GM19372 (cell line): ENCODE results near the gene CXCR4.

Source experiments
- ATAC-seq: cut with Tn5 transposase; IDR thresholded peaks from one replicate; pipeline ENCODE4 v1.9.1; 2021; ENCODE audit warnings: mild to moderate bottlenecking, low read depth, moderate library complexity; ENCODE audit not compliant: unreplicated experiment

The CXCR4 gene

DNA sequence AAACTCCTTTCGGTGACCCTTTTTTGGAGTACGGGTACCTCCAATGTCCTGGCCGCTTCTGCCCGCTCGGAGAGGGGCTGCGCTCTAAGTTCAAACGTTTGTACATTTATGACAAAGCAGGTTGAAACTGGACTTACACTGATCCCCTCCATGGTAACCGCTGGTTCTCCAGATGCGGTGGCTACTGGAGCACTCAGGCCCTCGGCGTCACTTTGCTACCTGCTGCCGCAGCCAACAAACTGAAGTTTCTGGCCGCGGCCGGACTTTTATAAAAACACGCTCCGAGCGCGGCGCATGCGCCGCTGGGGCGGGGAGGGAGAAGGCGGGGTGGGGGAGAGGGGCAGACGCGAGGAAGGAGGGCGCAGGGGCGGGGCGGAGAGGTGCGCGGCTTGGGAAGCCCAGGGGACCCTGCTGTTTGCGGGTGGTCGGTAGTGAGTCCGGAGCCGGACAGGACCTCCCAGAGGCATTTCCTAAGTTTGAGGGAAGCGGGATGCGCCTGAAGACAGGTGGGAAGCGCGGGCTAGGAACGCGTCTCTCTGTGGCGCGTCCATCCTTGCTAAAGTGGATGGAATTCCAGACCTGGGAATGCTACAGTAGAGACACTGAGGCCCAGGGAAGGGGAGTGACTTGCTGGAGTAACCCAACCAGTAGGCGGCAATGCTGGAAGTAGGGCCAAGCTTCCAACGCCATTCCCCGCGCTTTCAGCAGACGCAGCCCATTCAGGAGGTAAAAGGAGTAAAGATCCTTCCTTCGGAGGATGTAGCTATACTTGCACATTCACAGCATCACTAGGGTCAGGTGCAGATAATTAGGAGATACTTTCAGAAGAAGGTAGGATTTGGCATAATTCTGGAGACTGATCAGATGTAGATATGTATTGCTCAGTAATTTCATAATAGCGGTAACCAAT lies at the start of gene CXCR4:
TSS of gene CXCR4 (minus strand) at position 241 of the 910 bp plus-strand sequence. CDS start at position 152, 89 bp downstream.
- ATAC-seq: peak; percentile 27

DNA sequence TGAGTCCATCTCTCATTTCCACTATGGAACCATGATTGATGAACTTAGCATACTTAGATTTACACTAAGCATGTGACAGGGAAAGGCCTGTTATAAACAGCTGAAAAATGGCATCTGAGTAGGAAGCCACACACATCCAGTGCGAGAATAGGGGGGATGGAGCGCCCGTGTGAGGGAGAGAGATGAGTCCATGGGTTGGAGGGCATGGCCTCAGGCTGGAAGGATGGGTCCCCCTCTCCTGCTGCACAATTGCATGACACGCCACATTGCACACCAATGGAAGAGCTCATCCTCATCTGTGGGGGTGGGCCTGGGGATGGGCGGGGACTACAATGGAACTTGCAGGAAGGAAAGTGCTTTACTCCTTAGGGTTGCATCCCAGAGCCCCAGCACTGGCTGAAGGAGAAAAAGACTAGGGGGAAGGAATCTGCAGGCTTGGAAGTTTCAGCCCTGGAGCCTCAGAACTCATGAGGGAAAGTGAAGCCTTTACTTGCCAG lies 46.4 kb upstream of the CXCR4 start:
- no peak for ATAC-seq

DNA sequence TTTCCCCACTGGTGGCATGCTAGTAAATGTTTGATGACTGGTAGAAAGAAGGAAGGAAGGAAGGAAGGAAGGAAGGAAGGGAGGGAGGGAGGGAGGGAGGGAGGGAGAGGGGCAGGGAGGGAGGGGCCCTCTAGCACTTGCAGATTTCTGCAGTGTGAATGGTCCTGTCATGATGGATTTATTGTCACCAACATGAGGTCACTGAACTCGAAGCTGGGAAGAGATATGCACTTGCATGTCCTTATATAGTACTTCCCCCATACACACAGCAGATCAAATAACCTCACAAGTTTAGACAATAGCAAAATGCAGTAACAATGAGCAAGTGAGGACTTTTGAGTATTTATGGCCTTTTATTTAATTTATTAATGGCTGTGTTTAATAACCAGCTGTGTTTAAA lies 44.5 kb upstream of the CXCR4 start:
- ATAC-seq: no peak

DNA sequence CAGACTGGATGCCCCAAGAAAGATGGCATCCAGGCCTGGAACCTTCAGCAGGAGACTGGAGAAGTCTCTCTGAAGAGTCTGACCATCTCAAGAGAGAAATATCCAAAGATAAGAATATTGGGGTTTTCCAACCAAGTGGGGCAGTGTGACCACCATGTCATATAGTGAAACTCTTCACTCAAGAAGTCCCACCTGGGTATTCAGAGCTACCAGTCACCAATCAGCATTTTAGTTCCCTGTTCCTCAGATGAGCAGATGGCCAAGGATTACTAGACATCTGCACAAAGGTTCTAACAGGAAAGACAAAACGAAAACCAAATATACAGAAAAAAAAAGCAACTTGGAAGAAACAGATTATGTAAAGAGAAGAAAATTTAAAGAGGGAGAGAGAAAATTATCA lies 38.5 kb upstream of the CXCR4 start:
- ATAC-seq: no peak

DNA sequence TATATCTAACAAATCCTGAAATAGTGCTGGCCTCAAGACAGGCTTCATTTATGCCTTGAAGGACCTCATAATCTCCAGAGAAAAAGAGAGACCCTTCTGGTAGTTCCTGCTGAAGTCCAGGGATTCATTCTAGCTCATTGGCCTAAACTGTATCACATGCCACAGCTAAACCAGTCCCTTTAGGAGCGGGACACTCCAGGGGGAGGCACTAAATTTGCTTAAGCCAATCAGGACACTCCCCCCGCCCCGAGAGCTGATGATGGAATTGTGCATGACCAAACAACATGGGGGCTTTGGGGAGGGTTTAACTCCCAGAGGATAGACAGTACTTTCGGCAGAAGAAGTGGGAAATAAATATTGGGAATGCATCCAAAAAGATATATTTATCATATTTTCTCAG lies 36.4 kb upstream of the CXCR4 start:
- ATAC-seq: no peak

DNA sequence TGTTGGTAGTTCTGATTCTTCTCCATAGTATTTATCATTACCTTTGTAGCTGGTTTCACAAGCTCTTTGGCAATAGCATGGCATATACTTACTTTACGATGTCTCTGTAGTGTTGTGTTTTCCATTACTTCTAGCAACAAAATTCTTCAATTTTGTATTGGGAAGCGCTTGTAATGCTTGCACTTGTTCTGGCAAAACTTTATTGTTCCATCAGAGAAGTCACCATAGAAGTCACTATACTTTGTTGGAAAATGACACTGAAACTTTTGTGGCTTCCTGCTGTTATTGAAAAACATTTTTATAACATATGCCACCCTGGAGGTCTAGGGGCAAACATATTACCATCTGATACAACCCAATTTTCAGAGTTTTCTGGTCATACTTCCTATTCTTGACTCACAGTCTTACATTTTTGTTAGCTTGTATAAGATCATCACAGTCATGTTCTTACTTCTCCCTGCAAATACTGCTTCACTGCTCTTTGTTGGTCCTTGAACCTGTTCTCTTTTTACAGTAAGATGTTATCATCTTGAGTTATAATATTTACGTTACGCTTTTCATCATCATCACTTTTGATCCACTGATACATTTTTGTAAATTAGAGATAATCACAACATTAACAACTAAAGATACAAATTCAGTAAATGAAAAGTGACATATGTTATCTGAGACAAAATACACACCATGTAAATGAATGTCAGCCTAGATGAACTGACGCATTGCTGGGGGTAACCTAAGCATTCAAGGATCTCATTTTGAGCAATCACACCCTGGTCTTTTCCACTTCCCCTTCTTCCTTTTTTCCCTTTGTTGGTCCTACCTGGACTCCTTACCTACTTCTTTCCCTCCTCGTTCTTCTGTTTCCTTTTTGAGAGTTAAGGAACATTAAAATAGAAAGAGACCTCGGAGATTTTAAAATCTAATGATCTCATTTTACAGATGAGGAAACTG lies 33.3 kb upstream of the CXCR4 start:
- ATAC-seq: no peak

DNA sequence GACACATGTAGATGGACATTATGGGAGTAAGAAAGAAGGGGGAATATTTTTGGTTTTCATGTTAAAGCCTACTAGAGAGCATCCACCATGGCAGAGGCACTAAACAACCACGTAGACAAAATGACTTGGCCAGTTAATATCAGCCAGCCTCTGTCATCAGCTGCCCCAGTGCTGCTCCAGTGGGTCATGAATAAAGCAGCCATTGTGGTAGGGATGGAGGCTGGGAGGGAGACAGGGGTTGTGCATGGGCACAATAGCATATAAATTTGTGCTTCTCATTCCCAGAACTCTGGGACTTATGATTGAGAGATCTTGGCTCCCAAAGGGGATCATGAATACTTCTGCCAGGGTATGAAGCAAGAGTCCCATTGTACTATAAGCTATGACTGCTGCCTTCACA lies 31.1 kb upstream of the CXCR4 start:
- ATAC-seq: no peak

DNA sequence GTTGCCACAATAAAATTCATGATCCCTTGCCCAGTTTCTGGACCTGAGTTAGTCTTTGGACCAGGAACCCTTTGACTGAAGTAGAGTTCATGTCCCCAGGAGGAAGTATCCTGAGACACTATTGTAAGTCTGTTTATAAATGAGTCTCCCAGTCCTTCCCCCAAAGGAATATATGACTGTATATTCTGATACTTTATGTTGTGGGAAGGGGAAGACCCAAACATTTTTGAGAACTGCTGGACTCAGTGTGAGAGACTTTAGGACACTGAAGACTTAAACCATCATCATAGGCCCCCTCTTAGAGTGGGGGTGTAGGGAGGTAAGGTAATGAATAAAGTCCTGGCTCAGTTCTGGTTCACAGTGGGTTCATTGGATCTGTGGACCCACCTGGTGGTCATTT lies 28.6 kb upstream of the CXCR4 start:
- no peak for ATAC-seq

DNA sequence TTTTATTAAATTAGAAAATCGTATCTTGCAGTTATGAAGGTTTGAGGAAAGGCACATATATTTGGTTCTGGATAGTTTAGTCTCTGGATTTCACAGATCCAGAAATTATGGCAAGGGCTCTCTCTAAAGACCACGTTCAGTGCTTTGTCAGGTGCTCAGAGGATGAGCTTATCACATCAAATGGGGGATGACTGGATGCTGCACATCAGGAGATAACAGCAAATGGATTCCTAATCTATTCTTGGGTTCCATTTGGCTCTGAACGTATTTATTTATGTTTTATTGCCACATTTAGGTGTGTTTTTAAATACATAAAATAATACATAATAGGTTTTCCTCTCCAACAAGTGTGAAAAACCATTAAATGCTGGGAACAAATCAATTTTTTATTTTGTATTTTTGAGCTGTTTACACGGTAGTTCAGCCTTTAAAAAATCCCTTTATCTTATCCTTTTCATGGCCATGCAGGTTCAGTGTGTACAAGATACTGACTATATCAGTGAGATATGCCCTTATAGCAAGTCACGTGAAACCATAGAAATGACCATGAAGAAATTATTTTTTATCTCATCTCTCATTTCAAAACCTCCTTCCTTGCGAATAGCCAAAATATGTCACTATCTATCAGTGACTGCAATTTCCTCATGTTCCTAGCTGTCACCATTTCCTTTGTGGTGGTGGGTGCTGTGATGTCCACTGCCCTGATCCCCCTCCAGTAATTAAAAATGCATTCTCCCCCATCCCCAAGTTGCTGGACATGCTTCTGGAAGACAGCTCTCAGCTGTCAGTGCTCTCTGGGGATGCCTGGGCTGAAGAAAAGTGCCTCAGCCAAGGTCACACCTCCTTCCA lies 25.9 kb upstream of the CXCR4 start:
- ATAC-seq: no peak

DNA sequence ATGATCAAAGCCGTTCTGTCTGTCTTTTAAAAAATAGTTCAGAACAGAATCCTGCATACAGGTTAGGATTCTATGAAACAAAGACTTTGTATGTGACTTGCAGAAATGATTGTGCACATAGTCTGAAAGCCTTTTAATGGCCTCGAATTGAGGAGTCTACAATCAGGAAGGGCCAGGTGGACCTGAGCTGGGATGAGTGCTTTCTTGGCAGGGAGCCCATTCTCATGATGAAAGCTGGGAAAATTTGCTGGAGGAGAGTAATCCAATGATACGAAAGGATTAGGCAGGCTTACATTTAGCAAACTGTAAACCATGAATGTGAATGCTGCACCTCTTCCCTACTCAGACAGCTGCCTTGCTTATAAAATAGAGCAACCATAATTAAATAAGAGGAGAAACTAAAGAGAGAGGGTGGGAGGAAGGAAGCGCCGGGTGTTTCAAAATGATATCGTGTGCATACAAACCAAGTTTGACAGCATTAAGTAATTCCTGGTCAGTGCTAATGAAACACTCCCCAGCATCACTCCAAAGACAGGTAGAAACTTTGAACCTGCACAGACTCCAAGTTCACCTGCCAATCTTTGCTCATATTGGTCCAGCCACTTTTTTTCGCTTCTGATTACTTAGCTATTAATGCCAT lies 23.7 kb upstream of the CXCR4 start:
- no peak for ATAC-seq

DNA sequence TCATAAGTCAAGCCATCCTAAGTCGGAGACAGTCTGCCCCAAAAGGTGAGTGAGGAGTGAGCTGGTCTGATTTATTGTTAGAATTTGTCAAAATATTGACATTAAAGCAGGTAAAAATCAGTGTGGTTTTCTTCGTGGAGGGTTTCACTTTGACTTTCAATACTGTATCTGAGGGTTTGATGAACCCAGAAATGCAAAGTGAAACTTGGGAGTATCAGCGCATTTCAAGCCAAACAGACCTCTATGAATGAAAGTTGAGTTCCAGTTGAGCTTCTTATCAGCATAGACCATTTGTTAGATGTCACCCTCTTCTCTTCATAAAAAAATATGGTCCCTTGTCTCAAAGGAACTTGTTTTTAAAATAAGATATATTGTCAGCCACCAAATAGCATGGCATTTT lies 21.7 kb upstream of the CXCR4 start:
- no peak for ATAC-seq

DNA sequence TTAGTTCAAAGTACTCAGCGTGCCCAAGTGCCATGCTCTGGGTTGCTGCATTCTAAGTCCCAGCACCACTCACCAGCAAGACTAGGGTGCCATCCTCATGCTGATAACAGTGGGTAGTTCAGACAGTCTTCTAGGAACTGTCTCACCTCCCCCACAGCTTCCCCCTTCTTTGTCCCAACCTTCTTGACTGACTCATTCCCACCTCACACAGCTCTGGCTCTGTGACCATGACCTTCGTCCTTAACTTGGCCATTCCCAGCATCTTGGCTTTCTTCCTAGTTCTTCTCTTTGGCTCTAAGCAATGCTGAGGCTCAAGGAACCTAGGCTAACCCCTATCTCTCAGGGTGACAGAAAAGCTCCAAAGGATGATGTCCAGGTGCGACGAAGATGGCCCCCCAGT lies 20.0 kb upstream of the CXCR4 start:
- ATAC-seq: no peak

DNA sequence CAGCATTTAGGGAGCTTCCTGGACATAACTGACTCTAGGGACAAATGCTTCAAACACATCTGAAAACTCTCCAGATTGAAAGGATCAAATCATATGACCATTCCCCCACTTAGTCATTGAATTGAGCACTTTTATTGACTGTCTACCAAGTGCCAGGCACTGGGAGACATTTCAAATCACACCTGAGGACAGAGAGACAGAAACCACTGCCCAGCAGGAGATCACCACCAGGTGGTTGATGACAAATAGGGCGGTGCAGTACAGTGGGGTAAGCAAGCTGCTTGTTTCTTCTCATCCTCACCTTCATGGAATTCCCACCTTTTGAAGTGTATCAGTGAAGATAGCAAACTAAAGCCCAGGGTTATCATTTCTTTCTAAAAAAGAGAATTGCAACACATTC lies 19.0 kb upstream of the CXCR4 start:
- ATAC-seq: no peak

DNA sequence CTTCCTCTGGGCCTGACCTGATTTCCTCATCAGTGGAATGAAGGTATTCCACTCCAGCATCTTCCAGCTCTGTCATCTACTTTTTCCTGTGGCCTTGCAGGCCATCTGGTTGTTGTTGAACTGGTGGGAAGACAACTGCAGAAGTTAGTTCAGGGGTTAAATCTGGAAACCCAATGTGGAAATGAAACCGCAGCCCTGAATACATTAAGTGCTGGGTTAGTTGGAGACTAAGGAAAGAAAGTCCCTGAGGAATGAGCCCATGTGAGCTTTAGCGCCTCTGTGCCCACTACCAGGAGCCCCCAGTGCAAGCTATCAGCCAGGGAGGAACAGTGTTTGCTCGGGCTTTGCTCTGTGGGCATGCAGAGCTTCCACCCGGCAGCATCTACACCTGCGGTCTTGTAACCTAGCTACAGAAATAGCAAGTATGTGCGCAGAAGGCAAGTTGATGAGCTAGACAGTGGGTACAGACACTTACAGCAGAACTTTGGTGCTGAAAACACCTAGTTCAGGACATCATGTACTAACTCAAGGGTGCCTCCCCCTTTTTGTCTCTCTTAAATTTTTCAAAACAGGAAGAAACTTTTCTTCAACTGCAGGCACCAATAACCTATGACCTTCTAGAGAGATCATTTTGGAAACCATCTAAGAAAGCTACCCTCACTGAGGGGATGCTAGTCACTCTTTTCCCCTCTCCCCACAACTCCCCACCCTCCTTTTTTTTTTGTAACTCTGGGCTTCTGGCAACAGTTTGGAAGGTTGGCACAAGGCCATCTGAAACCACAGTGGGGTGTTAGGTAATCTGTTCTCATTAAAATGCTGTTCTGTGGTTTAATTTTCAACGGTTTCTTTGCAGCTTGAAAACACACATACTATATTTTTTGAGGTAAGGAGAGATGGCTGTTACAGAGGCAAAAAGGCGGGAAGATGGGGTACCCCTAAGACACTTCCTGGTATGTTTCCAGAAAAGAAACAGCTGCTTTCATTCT lies 18.3 kb upstream of the CXCR4 start:
- ATAC-seq: peak; percentile 40

DNA sequence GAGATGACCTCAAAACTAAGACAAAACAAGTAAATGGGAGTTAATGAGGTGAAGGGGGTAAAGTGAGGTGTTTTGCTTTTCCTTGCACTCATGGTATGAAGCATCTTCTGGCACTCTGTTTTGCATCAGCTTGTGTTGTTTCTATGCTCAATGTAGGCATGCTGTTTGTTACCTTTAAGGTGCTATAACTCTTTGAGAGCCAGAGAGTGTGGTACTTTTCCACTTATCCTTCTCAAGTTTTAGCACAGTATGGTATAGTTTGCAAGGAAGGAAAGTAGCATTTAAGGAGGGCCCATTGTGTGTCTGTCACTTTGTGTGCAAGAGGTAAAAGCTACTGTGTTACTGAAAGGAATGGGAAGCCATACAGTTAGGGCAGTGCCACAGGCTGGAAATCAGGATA lies 17.5 kb upstream of the CXCR4 start:
- no peak for ATAC-seq

DNA sequence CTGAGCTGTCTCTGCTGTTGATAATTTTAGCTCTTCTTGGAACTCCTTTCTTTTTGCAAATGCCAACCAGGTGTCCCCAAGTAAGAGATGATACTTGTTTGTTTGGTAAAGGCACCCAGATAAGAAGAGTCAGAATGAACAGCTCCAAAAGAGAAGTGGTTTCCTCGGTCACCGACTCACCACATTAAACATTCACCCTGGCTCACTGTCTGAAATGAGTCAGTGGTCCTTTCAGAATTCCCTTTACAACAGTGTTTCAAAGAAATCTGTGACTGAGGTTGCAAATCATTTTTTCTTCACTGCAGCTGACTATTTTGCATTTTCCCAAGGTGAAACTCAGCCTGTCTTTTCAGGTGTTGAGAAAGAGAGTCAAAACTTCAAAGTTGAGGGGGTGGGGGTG lies 16.2 kb upstream of the CXCR4 start:
- no peak for ATAC-seq

DNA sequence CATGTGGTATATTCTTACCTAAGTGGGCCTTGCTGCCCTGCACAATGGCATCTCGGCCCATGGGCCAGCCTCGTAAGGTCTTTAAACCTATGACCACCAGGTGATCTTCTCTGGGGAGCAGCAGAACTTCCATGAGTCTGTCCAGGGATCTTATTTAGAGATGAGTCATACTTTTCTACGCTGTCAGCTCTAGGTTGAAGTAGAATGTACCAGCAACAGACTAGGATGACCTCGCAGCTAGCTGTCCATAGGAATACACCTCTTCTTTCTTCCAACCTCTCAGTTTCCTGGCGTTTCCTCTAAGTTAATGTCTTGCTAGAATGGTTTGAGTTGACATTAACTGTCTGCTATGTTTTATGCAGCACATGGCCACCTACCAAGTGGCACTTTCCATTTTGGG lies 15.6 kb upstream of the CXCR4 start:
- ATAC-seq: no peak

DNA sequence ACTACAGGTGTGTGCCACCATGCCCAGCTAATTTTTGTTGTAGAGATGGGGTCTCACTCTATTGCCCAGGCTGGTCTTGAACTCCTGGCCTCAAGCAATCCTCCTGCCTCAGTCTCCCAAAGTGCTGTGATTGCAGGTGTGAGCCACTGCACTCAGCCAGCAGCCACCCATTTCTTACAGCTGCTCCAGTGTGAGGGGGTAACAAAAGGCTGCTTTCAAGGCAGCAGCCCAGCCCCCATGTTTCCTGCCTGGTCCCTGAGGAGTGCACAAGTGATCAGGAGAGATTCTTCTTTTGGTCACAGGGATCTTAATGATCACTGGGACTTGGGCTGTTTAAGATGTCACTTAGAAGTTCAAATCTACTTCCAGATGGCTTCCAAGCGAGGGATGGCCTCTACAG lies 15.2 kb upstream of the CXCR4 start:
- ATAC-seq: no peak

DNA sequence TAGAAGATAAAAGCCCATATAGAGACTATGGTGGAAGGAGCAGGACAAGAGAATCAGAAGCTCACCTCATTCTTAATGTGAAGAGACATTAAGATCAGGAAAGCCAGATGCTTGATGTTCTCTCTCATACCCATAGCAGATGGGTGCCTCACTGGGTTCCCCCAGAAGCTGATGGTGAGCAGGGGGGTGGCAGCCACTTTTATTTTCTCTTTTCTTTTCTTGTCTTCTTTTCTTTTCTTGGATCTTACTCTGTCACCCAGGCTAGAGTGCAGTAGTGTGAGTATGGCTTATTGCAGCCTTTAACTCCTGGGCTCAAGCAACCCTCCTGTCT lies 14.8 kb upstream of the CXCR4 start:
- no peak for ATAC-seq
